NCI-H526 treated with DMSO at 0.1 percent for 48 hours (cell line): ENCODE data around the gene SNTB2.

ENCODE experiments used
- DNase-seq: peaks from one replicate; lab custom pipeline; 2025; lab: John Stamatoyannopoulos, UW

Gene SNTB2

DNA sequence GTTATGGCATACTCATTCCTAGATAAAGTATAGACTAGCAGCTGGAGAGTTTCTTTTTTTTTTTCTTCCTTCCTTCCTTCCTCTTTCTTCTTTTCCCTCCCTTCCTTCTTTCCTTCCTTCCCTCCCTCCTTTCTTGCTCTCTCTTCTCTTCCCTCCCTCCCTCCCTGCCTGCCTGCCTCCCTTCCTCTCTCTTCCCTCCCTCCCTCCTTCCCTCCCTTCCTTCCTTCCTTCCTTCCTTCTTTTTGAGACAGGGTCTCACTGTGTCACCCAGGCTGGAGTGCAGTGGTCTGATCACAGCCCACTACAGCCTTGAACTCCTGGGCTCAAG, 7.0 kb upstream of the SNTB2 start:
- DNase-seq: no peak

GRCh38 chr16:69182730-69183416, 4.1 kb upstream of the SNTB2 start:
- no peak for DNase-seq

GRCh38 chr16:69187446-69188235, 677 bp downstream of the SNTB2 start:
- DNase-seq: peak; percentile 45

DNA sequence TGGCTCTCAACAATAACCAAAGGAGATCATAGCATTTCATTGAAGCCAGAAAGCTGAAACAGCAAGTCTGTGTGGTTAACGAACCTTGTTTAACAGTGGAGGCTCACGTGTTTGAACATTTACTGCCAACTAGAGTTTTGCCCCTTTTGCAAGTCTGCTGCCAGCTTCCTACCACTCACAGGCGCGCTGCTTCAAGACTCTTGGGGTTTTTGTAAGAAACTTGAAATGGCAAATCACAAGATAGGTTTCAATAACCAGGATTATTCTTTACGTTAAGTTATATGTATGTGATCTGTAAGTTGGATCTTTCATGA, 1.2 kb downstream of the SNTB2 start:
- DNase-seq: peak; percentile 45

GRCh38 chr16:69188716-69189115, 1.8 kb downstream of the SNTB2 start:
- no peak for DNase-seq

DNA sequence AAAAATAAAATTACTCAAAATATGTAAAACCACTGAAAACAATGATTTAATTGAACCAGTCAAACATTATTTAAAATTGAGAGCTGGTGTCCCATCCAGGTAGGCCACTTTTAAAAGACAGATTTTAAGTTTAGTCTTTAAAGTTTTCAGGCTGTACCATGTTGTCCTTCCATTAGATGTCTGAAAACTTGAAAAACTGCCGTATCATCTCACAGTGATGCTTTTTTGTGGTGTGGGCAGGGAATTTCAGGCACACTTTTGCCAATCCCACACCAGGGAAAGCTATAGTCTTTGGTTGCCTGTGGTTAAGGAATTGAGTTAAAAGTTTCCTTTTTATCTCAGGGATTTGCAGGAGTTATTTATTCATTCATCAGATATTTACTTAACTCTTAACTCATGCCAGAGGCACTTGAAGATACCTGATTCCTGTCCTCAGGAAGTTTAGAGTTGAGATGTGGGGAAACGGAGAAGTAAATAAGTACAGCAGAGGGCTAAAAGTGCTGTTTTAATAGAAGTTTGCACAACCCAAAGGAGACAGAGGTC, 3.2 kb downstream of the SNTB2 start:
- no peak for DNase-seq

DNA sequence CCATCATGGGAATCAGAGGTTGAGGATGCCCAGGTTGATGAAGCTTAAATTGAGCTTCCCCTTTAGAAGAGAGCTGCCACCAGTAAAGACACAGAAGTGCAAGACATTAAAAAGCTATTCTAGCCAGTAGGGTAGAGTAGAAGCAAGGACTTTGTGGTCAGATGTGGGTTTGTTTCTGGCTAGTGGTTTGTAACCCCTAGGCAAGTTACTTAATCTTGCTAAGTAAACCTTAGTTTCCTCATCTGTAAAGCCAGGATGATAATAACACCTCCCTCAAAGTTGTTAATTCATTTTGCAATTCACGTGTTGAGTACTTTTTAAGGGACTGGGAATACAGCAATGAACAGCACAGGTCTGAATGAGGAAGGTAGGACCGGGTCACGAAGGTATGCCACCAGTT, 3.6 kb downstream of the SNTB2 start:
- no peak for DNase-seq

DNA sequence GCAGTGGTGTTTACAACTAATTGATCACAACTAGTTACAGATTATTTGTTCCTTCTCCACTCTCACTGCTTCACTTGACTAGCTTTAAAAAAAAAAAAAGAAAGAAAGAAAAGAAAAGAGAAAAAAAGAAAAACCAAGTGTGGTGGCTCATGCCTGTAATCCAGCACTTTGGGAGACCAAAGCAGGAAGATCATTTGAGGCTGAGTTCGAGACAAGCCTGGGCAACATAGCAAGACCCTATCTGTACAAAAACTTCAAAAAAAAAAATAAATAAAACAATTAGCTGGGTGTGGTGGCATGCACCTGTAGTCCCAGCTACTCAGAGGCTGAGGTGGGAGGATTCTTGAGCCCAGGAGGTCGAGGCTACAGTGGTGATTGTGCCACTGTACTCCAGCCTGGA, 4.2 kb downstream of the SNTB2 start:
- no peak for DNase-seq

- no peak for DNase-seq
Measured at GRCh38 chr16:69193855-69194254, 6.9 kb downstream of the SNTB2 start.

- DNase-seq: no peak
Measured at GRCh38 chr16:69194488-69194887, 7.5 kb downstream of the SNTB2 start.

DNA sequence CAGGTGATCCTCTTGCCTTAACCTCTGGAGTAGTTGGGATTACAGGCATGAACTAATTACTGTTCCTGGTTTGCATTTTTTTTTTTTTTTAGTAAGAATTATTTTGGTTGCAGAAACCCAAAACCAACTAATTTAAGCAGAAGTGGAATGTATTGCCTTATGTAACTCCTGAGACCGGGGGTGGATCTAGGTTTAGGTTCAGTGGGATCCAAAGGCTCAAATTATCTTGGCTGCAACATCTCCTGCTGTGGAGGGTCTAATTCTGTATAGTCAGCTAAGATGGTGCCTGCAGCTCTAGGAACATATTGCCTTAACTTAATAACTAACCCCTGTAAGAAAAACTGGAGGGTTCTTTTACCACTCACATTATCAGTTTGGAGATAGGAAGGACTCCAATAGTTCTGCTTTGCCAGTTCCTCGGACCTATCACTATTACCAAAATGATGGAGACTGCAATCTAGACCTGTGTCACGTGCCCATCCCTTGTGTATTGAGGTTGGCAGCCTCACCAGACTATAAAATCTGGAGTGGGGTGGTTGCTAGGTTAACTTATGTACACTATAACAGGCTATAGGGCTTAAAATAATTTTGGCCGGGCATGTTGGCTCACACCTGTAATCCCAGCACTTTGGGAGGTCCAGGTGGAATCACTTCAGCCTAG, 8.5 kb downstream of the SNTB2 start:
- no peak for DNase-seq

DNA sequence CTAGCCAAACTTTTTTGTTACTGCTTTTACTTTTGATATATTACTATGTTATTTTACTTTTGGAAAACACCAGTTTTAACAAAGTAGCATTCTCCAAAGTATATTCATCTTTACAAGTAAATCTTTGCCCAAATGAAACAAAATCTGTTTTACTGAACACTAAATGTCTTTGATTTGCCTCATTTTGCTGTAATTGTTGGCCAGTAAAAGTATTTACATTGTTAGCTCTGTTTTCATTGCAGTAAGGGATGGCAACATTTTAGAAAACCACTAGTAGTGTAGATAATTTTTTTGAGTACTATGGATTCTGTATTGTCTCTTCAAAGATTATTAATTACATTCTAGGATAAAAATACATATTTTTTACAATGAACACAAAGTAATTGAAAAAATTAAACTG, 10.6 kb downstream of the SNTB2 start:
- DNase-seq: no peak

GRCh38 chr16:69199382-69199781, 12.4 kb downstream of the SNTB2 start:
- no peak for DNase-seq

DNA sequence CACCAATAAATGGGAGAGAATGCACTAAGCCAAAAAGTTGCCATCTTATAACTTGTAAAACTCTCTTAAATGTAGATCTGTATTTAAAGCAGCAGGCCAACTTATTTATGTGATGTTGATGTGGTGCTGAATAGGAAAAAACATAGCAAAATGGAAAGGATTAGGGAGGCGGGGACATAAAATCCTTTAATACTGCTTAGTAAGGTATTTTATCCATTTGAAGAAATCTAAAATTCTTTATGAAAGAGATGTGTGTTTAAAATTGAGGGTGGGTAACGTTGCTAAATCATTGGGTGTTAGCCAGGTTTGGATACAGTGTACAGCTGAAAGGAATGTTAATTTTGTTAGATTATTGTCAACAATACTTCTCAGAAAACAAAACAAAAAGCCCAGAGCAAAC, 14.3 kb downstream of the SNTB2 start:
- no peak for DNase-seq

GRCh38 chr16:69201787-69202186, 14.8 kb downstream of the SNTB2 start:
- DNase-seq: no peak

- DNase-seq: no peak
Measured at GRCh38 chr16:69204172-69204571, 17.2 kb downstream of the SNTB2 start.

GRCh38 chr16:69209735-69210134, 22.8 kb downstream of the SNTB2 start:
- DNase-seq: no peak

GRCh38 chr16:69217433-69217832, 30.5 kb downstream of the SNTB2 start:
- DNase-seq: no peak

GRCh38 chr16:69219279-69219678, 32.3 kb downstream of the SNTB2 start:
- no peak for DNase-seq

DNA sequence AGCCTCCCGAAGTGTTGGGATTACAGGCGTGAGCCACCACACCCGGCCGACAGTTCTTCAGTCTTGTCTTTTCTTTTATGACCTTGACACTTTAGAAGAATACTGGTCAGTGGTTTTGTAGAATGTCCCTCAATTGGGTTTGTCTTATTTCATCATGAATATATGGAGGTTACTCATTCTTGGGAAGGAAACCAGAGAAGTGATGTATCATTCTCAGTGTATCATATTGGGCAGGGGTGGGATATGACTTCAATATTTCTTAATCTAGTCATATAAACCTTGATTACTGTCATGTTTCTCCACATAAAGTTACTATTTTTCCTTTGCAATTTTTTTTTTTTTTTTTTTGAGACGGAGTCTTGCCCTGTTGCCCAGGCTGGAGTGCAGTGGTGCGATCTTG, 36.9 kb downstream of the SNTB2 start:
- DNase-seq: no peak

GRCh38 chr16:69225121-69225520, 38.2 kb downstream of the SNTB2 start:
- no peak for DNase-seq

DNA sequence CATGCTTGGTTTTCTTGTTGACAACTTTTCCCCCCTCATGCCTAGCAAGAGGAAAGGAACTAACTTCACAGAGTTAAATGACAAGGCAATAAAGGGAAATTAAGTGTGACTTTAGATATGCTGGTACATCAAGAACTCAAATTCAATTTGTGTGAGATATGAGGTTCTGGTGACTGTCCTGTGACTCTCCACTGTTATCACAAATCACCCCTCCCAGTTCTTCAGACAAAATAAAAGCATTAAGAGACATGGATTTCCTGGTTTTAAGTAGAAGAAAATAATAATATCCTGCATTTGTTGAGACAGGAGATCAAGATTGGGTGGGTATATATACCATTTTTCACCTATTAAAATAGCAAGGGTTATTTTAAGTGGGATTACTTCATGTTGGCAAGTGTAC, 46.2 kb downstream of the SNTB2 start:
- DNase-seq: no peak

DNA sequence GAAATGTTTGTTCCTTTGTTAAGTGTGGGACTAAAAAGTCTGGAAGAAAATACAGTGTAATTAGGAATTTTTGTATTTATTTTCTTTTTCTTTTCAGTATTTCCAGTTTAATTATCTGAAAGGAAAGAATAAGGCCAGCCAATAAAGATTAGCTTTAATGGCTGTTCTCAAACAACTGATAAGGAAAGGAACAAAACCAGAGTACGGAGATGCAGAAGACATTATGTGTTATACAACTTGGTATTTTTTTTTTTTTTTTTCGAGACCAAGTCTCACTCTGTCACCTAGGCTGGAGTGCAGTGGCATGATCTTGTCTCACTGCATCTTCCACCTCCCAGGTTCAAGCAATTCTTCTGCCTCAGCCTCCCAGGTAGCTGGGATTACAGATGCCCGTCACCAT, 47.5 kb downstream of the SNTB2 start:
- no peak for DNase-seq
